IMR-90 (cell line): ENCODE results near the gene TIMM9. TPM values are rescaled to one million over a fixed set of nuclear protein-coding genes. Genes with fewer than 3 reads are reported as not detected.

Experiments
- ATAC-seq: fragments of 200-7000 bp; cut with Tn5 transposase; 2 replicates; pipeline ENCODE4 v1.9.1; 2020; ENCODE audit warnings: low read depth, mild to moderate bottlenecking, moderate library complexity
- BruUV-seq: library from RNA; stranded (reverse); fragments of 400-500 nt; replicated peaks from 2 replicates; lab custom pipeline; 2021; lab: Mats Ljungman, UMichigan
- CTCF ChIA-PET: fragments of 300-600 bp; formaldehyde crosslinking; extraction: SDS; loops from one replicate; lab custom pipeline; 2021; ENCODE audit warnings: antibody characterized with exemption; lab: Yijun Ruan, JAX
- POLR2A ChIA-PET: fragments of 300-600 bp; sonication (Branson Sonifier 250); formaldehyde crosslinking; loops from one replicate; lab custom pipeline; 2022; ENCODE audit warnings: antibody characterized with exemption; ENCODE audit not compliant: unreplicated experiment; lab: Charles Lee
- DNase-seq: peaks from one replicate; pipeline ENCODE4 v3.0.0; 2013
- H2AFZ ChIP-seq: replicated peaks from 2 replicates; pipeline ENCODE3; 2013; ENCODE audit warnings: low read length, mild to moderate bottlenecking; ENCODE audit not compliant: poor library complexity
- H2AK5ac ChIP-seq: 2 replicates; pipeline ENCODE4 v1.6.1; 2013; ENCODE audit warnings: low read depth, low read length, inconsistent platforms
- H2AK9ac ChIP-seq: replicated peaks from 2 replicates; pipeline ENCODE3; 2013; ENCODE audit warnings: mild to moderate bottlenecking, low read depth, low read length, moderate library complexity; ENCODE audit not compliant: poor library complexity
- H2BK120ac ChIP-seq: 2 replicates; pipeline ENCODE4 v1.6.1; 2013; ENCODE audit warnings: low read depth, low read length, inconsistent platforms
- H2BK15ac ChIP-seq: 3 replicates; pipeline ENCODE4 v1.6.1; 2013; ENCODE audit warnings: low read depth, low read length, inconsistent platforms
- H2BK20ac ChIP-seq: 2 replicates; pipeline ENCODE4 v1.6.1; 2013; ENCODE audit warnings: low read depth, mild to moderate bottlenecking, inconsistent platforms, low read length, moderate library complexity
- H2BK5ac ChIP-seq: 2 replicates; pipeline ENCODE4 v1.6.1; 2013; ENCODE audit warnings: mild to moderate bottlenecking, low read depth, low read length, inconsistent platforms; ENCODE audit not compliant: poor library complexity, severe bottlenecking
- H3K14ac ChIP-seq: replicated peaks from 2 replicates; pipeline ENCODE4 v1.6.1; 2013; ENCODE audit warnings: low read depth, low read length, inconsistent platforms
- H3K18ac ChIP-seq: 2 replicates; pipeline ENCODE4 v1.6.1; 2013; ENCODE audit warnings: low read depth, low read length, control low read depth
- H3K23ac ChIP-seq: 2 replicates; pipeline ENCODE4 v1.6.1; 2013; ENCODE audit warnings: low read depth, low read length, inconsistent platforms
- H3K27ac ChIP-seq: 2 replicates; pipeline ENCODE4 v1.5.1; 2013; ENCODE audit warnings: mild to moderate bottlenecking, control low read depth, low read length; ENCODE audit not compliant: insufficient read depth
- H3K27me3 ChIP-seq: 2 replicates; pipeline ENCODE4 v1.6.1; 2013; ENCODE audit warnings: low read length; ENCODE audit not compliant: control insufficient read depth, insufficient read depth
- H3K36me3 ChIP-seq: 2 replicates; pipeline ENCODE4 v1.6.1; 2013; ENCODE audit warnings: low read length, mixed read lengths; ENCODE audit not compliant: control insufficient read depth, insufficient read depth
- H3K4ac ChIP-seq: 2 replicates; pipeline ENCODE4 v1.6.1; 2013; ENCODE audit warnings: low read depth, low read length, inconsistent platforms
- H3K4me1 ChIP-seq: 2 replicates; pipeline ENCODE4 v1.6.1; 2013; ENCODE audit warnings: low read length, mixed read lengths; ENCODE audit not compliant: control insufficient read depth, insufficient read depth
- H3K4me2 ChIP-seq: 2 replicates; pipeline ENCODE4 v1.6.1; 2013; ENCODE audit warnings: low read depth, mild to moderate bottlenecking, control low read depth, low read length, moderate library complexity
- H3K4me3 ChIP-seq: 2 replicates; pipeline ENCODE4 v1.5.1; 2013; ENCODE audit warnings: low read depth, mild to moderate bottlenecking, control low read depth, low read length, moderate library complexity; ENCODE audit not compliant: insufficient read depth
- H3K56ac ChIP-seq: 2 replicates; pipeline ENCODE4 v1.6.1; 2013; ENCODE audit warnings: low read length, inconsistent platforms; ENCODE audit not compliant: insufficient read depth; ENCODE audit errors: extremely low read depth
- H3K79me1 ChIP-seq, 2 experiments: 2 replicates each; pipeline ENCODE4 v1.6.1; 2013; ENCODE audit warnings: low read length in 2 of 2, inconsistent platforms in 1 of 2, low read depth in 1 of 2
- H3K9ac ChIP-seq: 2 replicates; pipeline ENCODE4 v1.6.1; 2013; ENCODE audit warnings: low read depth, low read length, control low read depth
- H3K9me1 ChIP-seq: 2 replicates; pipeline ENCODE4 v1.6.1; 2013; ENCODE audit warnings: low read length, inconsistent platforms; ENCODE audit not compliant: insufficient read depth
- H3K9me3 ChIP-seq: 2 replicates; pipeline ENCODE4 v1.6.1; 2013; ENCODE audit warnings: low read length; ENCODE audit not compliant: control insufficient read depth, insufficient read depth
- H4K20me1 ChIP-seq: 2 replicates; pipeline ENCODE4 v1.6.1; 2013; ENCODE audit warnings: low read length, inconsistent platforms; ENCODE audit not compliant: insufficient read depth
- H4K5ac ChIP-seq: 2 replicates; pipeline ENCODE4 v1.6.1; 2013; ENCODE audit warnings: mild to moderate bottlenecking, low read depth, low read length, control low read depth
- H4K8ac ChIP-seq, 2 experiments: 2 replicates each; pipeline ENCODE4 v1.6.1; 2013; ENCODE audit warnings: low read depth in 2 of 2, low read length in 2 of 2, control low read depth in 1 of 2, inconsistent platforms in 1 of 2
- H4K91ac ChIP-seq: 2 replicates; pipeline ENCODE4 v1.6.1; 2013; ENCODE audit warnings: low read depth, low read length, inconsistent platforms; ENCODE audit not compliant: insufficient read depth
- MAZ ChIP-seq: IDR thresholded peaks from 2 replicates; pipeline ENCODE4 v1.6.1; 2012; ENCODE audit warnings: low read depth, mild to moderate bottlenecking, low read length, improper control_type of control experiment, moderate library complexity, borderline replicate concordance
- NFE2L2 ChIP-seq: fragments of 150-350 bp; IDR thresholded peaks from 2 replicates; pipeline ENCODE4 v1.6.1; 2016; ENCODE audit warnings: low read depth, mild to moderate bottlenecking, low read length
- WGBS, 2 experiments: methylation state at CpG; one replicate each; pipeline versions ENCODE4 v1.1.5 to v1.1.7; 2013; ENCODE audit warnings: missing lambda C conversion rate in 2 of 2; ENCODE audit not compliant: insufficient read length in 1 of 2; ENCODE audit errors: extremely low coverage in 2 of 2; 5-methylcytosine and 5-hydroxymethylcytosine counted together
- dilution Hi-C: fragments of 300-500 bp; cut with HindIII; formaldehyde crosslinking; loops from one replicate; pipeline ENCODE4 v1.14.3; 2018; ENCODE audit warnings: low sequenced_read_pairs; ENCODE audit not compliant: unreplicated experiment
- in situ Hi-C: fragments of 300-500 bp; cut with MboI; formaldehyde crosslinking; loops from 3 replicates; pipeline ENCODE4 v1.14.3; 2019; ENCODE audit warnings: low sequenced_read_pairs, inconsistent platforms, mixed read lengths
- intact Hi-C: fragments of 100-400 bp; cut with micrococcal nuclease; formaldehyde crosslinking; loops from 2 replicates; pipeline ENCODE4 v1.10.0; 2022
- polyA plus RNA-seq, 3 experiments: library from polyadenylated mRNA; depleted of rRNA; stranded (reverse); fragments of >200 nt; gene quantifications; 2 replicates each; pipeline ENCODE4 v1.2.3, GENCODE V29; 2012; ENCODE audit warnings: low replicate concordance in 1 of 3
- total RNA-seq: library from RNA; depleted of rRNA; stranded (reverse); fragments of >200 nt; gene quantifications from 2 replicates; pipeline ENCODE4 v1.2.3, GENCODE V29; 2012

TIMM9 gene
- total and polyA plus RNA-seq, 2 of the 4 experiments (the other 2 are of a cell fraction): 23.7 to 27.8 TPM

GRCh38 chr14:58397156-58397555 lies 30.2 kb downstream of the TIMM9 start:
- H3K27ac ChIP-seq: no peak overlapping the region
- H3K23ac ChIP-seq: no peak overlapping the region
- H2BK120ac ChIP-seq: no peak overlapping the region
- H2BK15ac ChIP-seq: no peak overlapping the region
- intact Hi-C loops: loop anchor here (10.0 kb wide), 1 partner anchor 292 kb away; no protein-coding TSS in a partner anchor
- no peak overlapping the region for H4K5ac ChIP-seq
- no peak overlapping the region for H2BK5ac ChIP-seq
- peaks cover 6% of the 10 kb centered on the region; the same call in 1 of the 2 replicates for H3K9me1 ChIP-seq
- H3K4me2 ChIP-seq: no peak overlapping the region
- no peak for DNase-seq
- no peak overlapping the region for H2BK20ac ChIP-seq
- no peak for TF ChIP-seq NFE2L2
- TF ChIP-seq MAZ: no peak
- no peak overlapping the region for H2AFZ ChIP-seq
- no TSS peak for BruUV-seq
- no peak overlapping the region for H3K56ac ChIP-seq
- no peak overlapping the region for H3K18ac ChIP-seq
- H4K91ac ChIP-seq: no peak overlapping the region
- peaks cover 2% of the 10 kb centered on the region; the same call in 1 of the 2 replicates for H3K4me1 ChIP-seq
- no peak overlapping the region for H3K4me3 ChIP-seq
- POLR2A ChIA-PET: no interaction called here
- no peaks in the 10 kb centered on the region for H4K20me1 ChIP-seq
- no peak overlapping the region for H3K9ac ChIP-seq
- no peaks in the 10 kb centered on the region for H3K27me3 ChIP-seq
- CTCF ChIA-PET: no interaction called here
- no peak overlapping the region for H4K8ac ChIP-seq
- dilution Hi-C loops: no loop called here
- in situ Hi-C loops: loop anchor here (25.0 kb wide), 1 partner anchor 285 kb away; no protein-coding TSS in a partner anchor
- 93% methylated on average over 4 of the region's 6 CpGs; no CpG with 5 or more reads in 1 of the 2 experiments for WGBS, 2 experiments
- no peaks in the 10 kb centered on the region for H3K79me1 ChIP-seq
- H3K14ac ChIP-seq: no peak overlapping the region
- no peaks in the 10 kb centered on the region for H3K9me3 ChIP-seq
- H3K36me3 ChIP-seq: no peaks in the 10 kb centered on the region
- ATAC-seq: no peak
- no peak overlapping the region for H2AK9ac ChIP-seq
- no peak overlapping the region for H3K4ac ChIP-seq
- H2AK5ac ChIP-seq: no peak overlapping the region
